ENCODE results near the gene KRT12.

Gene KRT12

GRCh38 chr17:40813804-40814203 is 53.2 kb downstream of the KRT12 start:
- DNase-seq, result no peak

GRCh38 chr17:40812639-40813038 is 54.4 kb downstream of the KRT12 start:
- no peak for DNase-seq

Data from activated CD4-positive, alpha-beta T cell treated with anti-CD3 and anti-CD28 coated beads, Interleukin-2, amount 50 U/mL, for 1 hour (primary cell).